ENCODE data around the gene AQP2.

- TF ChIP-seq EZH2 (IDR thresholded peaks at IDR 0.05; ENCODE audit: low read depth, unreplicated experiment): no peak
- no peak for TF ChIP-seq CTCF (conservative IDR thresholded peaks at IDR 0.05; ENCODE audit: low read depth in 2 of 2)
- TF ChIP-seq EZH2phosphoT487 (IDR thresholded peaks at IDR 0.05; ENCODE audit: unreplicated experiment): no peak
- TF ChIP-seq ZNF331 (CRISPR knock-in tag; IDR thresholded peaks at IDR 0.05; ENCODE audit: low read depth): no peak
These were observed 29.2 kb upstream of the AQP2 start for GRCh38 chr12:49921299-49921698.

Data from GM23338 (cell line).